HepG2 (cell line): ENCODE results near the gene CPSF7. TPM values are rescaled to one million over a fixed set of nuclear protein-coding genes. Genes with fewer than 3 reads are reported as not detected.

ENCODE experiments used
- ATAC-seq: fragments of 200-7000 bp; cut with Tn5 transposase; 3 replicates; pipeline ENCODE4 v1.9.1; 2020; ENCODE audit warnings: mild to moderate bottlenecking, moderate library complexity
- BruUV-seq: library from RNA; stranded (reverse); fragments of 400-500 nt; replicated peaks from 2 replicates; lab custom pipeline; 2021; lab: Mats Ljungman, UMichigan
- CTCF ChIA-PET: fragments of 300-600 bp; formaldehyde crosslinking; extraction: SDS; loops from one replicate; lab custom pipeline; 2021; ENCODE audit warnings: low total read pairs, inconsistent platforms, low intra/inter-chr PET ratio; lab: Yijun Ruan, JAX
- POLR2A ChIA-PET: fragments of 350-600 bp; sonication (Branson Sonifier 250); formaldehyde crosslinking; loops from one replicate; lab custom pipeline; 2020; ENCODE audit warnings: antibody characterized with exemption, inconsistent platforms; lab: Yijun Ruan, JAX
- DNase-seq: peaks from one replicate; pipeline ENCODE4 v3.0.0-alpha.2; 2015; ENCODE audit warnings: low spot score
- FAIRE-seq: peaks from 3 replicates; lab custom pipeline; 2011; peaks lifted over from hg19 to GRCh38; lab: Jason Lieb, UNC
- H2AFZ ChIP-seq: one replicate; pipeline ENCODE4 v1.6.1; 2011; ENCODE audit warnings: low read length, inconsistent platforms
- H3K27ac ChIP-seq: fragments of 300-600 bp; 3 replicates; pipeline ENCODE4 v1.8.0; 2011; ENCODE audit warnings: mixed run types, mild to moderate bottlenecking, mixed read lengths, low read length, inconsistent platforms; ENCODE audit not compliant: insufficient read depth; ENCODE audit errors: extremely low read length
- H3K27me3 ChIP-seq, 2 experiments: fragments of 200-600 bp in 1 of 2; 2 replicates in 1 of 2; 3 replicates in 1 of 2; pipeline versions ENCODE4 v1.6.0 to v1.8.0; 2011; ENCODE audit warnings: low read length in 2 of 2, mild to moderate bottlenecking in 2 of 2, moderate library complexity in 2 of 2, inconsistent platforms in 1 of 2; ENCODE audit not compliant: insufficient read depth in 2 of 2, control insufficient read depth in 1 of 2
- H3K36me3 ChIP-seq, 2 experiments: fragments of 200-600 bp in 1 of 2; replicated peaks in 1 of 2; 2 replicates in 1 of 2; 3 replicates in 1 of 2; pipeline versions ENCODE4 v1.5.1 to v1.8.0; 2011; ENCODE audit warnings: low read length in 2 of 2, inconsistent platforms in 1 of 2; ENCODE audit not compliant: insufficient read depth in 2 of 2, control insufficient read depth in 1 of 2
- H3K4me1 ChIP-seq: 2 replicates; pipeline ENCODE4 v1.5.1; 2012; ENCODE audit warnings: low read length, inconsistent platforms; ENCODE audit not compliant: insufficient read depth
- H3K4me2 ChIP-seq: 2 replicates; pipeline ENCODE4 v1.6.0; 2011; ENCODE audit warnings: low read depth, low read length, inconsistent platforms
- H3K4me3 ChIP-seq, 3 experiments: fragments of 200-600 bp in 1 of 3; sonication (generic), shearing (Covaris generic) in 1 of 3; replicated peaks in 1 of 3; 2 replicates each; pipeline ENCODE4 v1.5.1; 2011 to 2016; ENCODE audit warnings: low read length in 3 of 3, inconsistent platforms in 2 of 3, low read depth in 2 of 3, mild to moderate bottlenecking in 2 of 3, control low read depth in 1 of 3, mixed read lengths in 1 of 3; ENCODE audit not compliant: insufficient read depth in 1 of 3
- H3K79me2 ChIP-seq: one replicate; pipeline ENCODE4 v1.6.1; 2011; ENCODE audit warnings: low read length, inconsistent platforms; ENCODE audit not compliant: insufficient read depth
- H3K9ac ChIP-seq: 2 replicates; pipeline ENCODE4 v1.6.0; 2011; ENCODE audit warnings: mild to moderate bottlenecking, low read depth, low read length, inconsistent platforms; ENCODE audit not compliant: insufficient read depth
- H3K9me3 ChIP-seq: 2 replicates; pipeline ENCODE4 v1.5.1; 2012; ENCODE audit warnings: mild to moderate bottlenecking, low read length
- H4K20me1 ChIP-seq: 2 replicates; pipeline ENCODE4 v1.6.0; 2011; ENCODE audit warnings: inconsistent platforms, mild to moderate bottlenecking, low read length, moderate library complexity; ENCODE audit not compliant: insufficient read depth
- FOXO4 ChIP-seq: sonication (generic); formaldehyde crosslinking; conservative IDR thresholded peaks from 2 replicates; pipeline ENCODE4 v1.8.1; 2023; ENCODE audit warnings: missing genetic modification reagents
- MAFK ChIP-seq, 2 experiments: IDR thresholded peaks in 1 of 2; conservative IDR thresholded peaks in 1 of 2; 2 replicates each; pipeline ENCODE4 v1.6.1; 2011; ENCODE audit warnings: improper control_type of control experiment in 2 of 2, low read length in 2 of 2
- MEF2D ChIP-seq: sonication (generic); formaldehyde crosslinking; IDR thresholded peaks from 2 replicates; pipeline ENCODE4 v1.5.1; 2020; ENCODE audit warnings: mild to moderate bottlenecking, missing genetic modification reagents
- MIER3 ChIP-seq: IDR thresholded peaks from 2 replicates; pipeline ENCODE4 v1.6.1; 2016; ENCODE audit warnings: missing compliant biosample characterization, borderline replicate concordance
- NRL ChIP-seq: sonication (generic); formaldehyde crosslinking; IDR thresholded peaks from 2 replicates; pipeline ENCODE4 v1.5.0; 2020; ENCODE audit warnings: missing genetic modification reagents, mild to moderate bottlenecking, moderate library complexity, borderline replicate concordance
- SMC3 ChIP-seq: IDR thresholded peaks from 2 replicates; pipeline ENCODE4 v1.6.1; 2011; ENCODE audit warnings: low read length, improper control_type of control experiment
- STAG1 ChIP-seq: sonication (generic); formaldehyde crosslinking; IDR thresholded peaks from 2 replicates; pipeline ENCODE4 v1.4.0; 2020; ENCODE audit warnings: missing genetic modification reagents
- TFAP4 ChIP-seq: sonication (generic); IDR thresholded peaks from 2 replicates; pipeline ENCODE4 v1.6.1; 2016; ENCODE audit warnings: low read depth, borderline replicate concordance
- ZBTB33 ChIP-seq: sonication (generic); formaldehyde crosslinking; IDR thresholded peaks from 2 replicates; pipeline ENCODE4 v1.4.0; 2020; ENCODE audit warnings: missing genetic modification reagents
- ZNF207 ChIP-seq: fragments of 450-650 bp; IDR thresholded peaks from 2 replicates; pipeline ENCODE4 v1.6.1; 2016; ENCODE audit warnings: antibody characterized with exemption, borderline replicate concordance
- ZNF280B ChIP-seq: sonication (generic); formaldehyde crosslinking; IDR thresholded peaks from 2 replicates; pipeline ENCODE4 v1.5.0; 2020; ENCODE audit warnings: missing genetic modification reagents, mild to moderate bottlenecking, borderline replicate concordance
- ZNF331 ChIP-seq: sonication (generic); formaldehyde crosslinking; IDR thresholded peaks from 2 replicates; pipeline ENCODE4 v1.4.0; 2020; ENCODE audit warnings: missing genetic modification reagents
- ZNF350 ChIP-seq: sonication (generic); formaldehyde crosslinking; IDR thresholded peaks from 2 replicates; pipeline ENCODE4 v1.4.0; 2020; ENCODE audit warnings: mild to moderate bottlenecking, low read depth, missing genetic modification reagents, borderline replicate concordance
- ZNF691 ChIP-seq: sonication (generic); formaldehyde crosslinking; IDR thresholded peaks from 2 replicates; pipeline ENCODE4 v1.4.0; 2020; ENCODE audit warnings: missing genetic modification reagents, low read depth, mild to moderate bottlenecking, borderline replicate concordance
- ZNF773 ChIP-seq: sonication (generic); formaldehyde crosslinking; IDR thresholded peaks from 2 replicates; pipeline ENCODE4 v1.4.0; 2020; ENCODE audit warnings: missing genetic modification reagents, borderline replicate concordance
- WGBS: methylation state at CpG from one replicate; pipeline ENCODE4 v1.1.6; 2017; ENCODE audit warnings: low lambda C conversion rate; 5-methylcytosine and 5-hydroxymethylcytosine counted together
- in situ Hi-C: cut with HindIII; loops from 2 replicates; pipeline ENCODE4 v1.10.0; 2017; ENCODE audit warnings: low pct_unique_long_range_greater_than_20kb; ENCODE audit not compliant: extremely low pct_ligation_motif_present
- intact Hi-C: fragments of 100-400 bp; cut with micrococcal nuclease; formaldehyde crosslinking; loops from one replicate; pipeline ENCODE4 v1.10.0; 2022; ENCODE audit not compliant: unreplicated experiment
- polyA plus RNA-seq, 8 experiments: library from polyadenylated mRNA; depleted of rRNA in 3 of 8; stranded (reverse) in 7 of 8; unstranded in 1 of 8; fragments of >200 nt; fragmentation: Illumina TruSeq in 4 of 8; extraction: Trizol in 4 of 8; gene quantifications; 2 replicates each; pipeline versions ENCODE4 v1.2.1 to v1.2.3, GENCODE V29; 2011 to 2016; ENCODE audit warnings: low read depth in 4 of 8, missing spikeins in 1 of 8, mixed read lengths in 1 of 8; ENCODE audit not compliant: insufficient read depth in 1 of 8
- total RNA-seq, 5 experiments: library from RNA; depleted of rRNA; stranded (reverse); fragments of >200 nt; fragmentation: Illumina TruSeq; extraction: Trizol; gene quantifications; 2 replicates each; pipeline ENCODE4 v1.2.3, GENCODE V29; 2016; ENCODE audit warnings: low read depth in 1 of 5

The CPSF7 gene
- total and polyA plus RNA-seq, 2 of the 13 experiments (the other 11 are each of a cell fraction or from before 2014, with no cell fraction given), result 34.1 to 36.8 TPM

GRCh38 chr11:61446211-61446651 is 16.5 kb upstream of the CPSF7 start:
- BruUV-seq, result no TSS peak
- DNase-seq, result peak; percentile 78
- peak; percentile 97 for ATAC-seq
- Histone ChIP-seq H3K79me2 (peaks cover 8% of the 10 kb centered on the region), H3K4me1 (peaks cover 9% of the 10 kb centered on the region; the same call in 1 of the 2 replicates), H2AFZ (no peak overlapping the region), H3K4me2 (no peak overlapping the region), H3K9ac (no peak overlapping the region), H4K20me1 (0 out of 2 replicates have a peak, but pooled peaks cover 7% of the 10 kb centered on the region), H3K27ac (no peak overlapping the region), H3K36me3 (peaks cover 17 to 47% of the 10 kb centered on the region in 2 experiments), H3K4me3 (no peak overlapping the region), H3K9me3 (no peaks in the 10 kb centered on the region), H3K27me3 (no peaks in the 10 kb centered on the region)
- POLR2A ChIA-PET, result interaction anchor here (0.8 to 1.9 kb wide), 4 partner anchors 11 to 131 kb away, joined by 3 to 17 read pairs (median 4); partner anchors contain the start of genes CPSF7 and SDHAF2
- in situ Hi-C loops, result no loop called here
- 18% methylated on average over 7 of the region's 7 CpGs for WGBS
- peak; percentile 90 for FAIRE-seq
- intact Hi-C loops, result loop anchor here (1.0 to 2.0 kb wide), 2 partner anchors 17 to 192 kb away; partner anchors contain the start of gene CPSF7
- CTCF ChIA-PET, result interaction anchor here (1.1 to 2.2 kb wide), 5 partner anchors 71 to 192 kb away, joined by 3 to 14 read pairs (median 6); no protein-coding TSS in a partner anchor
- TF ChIP-seq ZNF350 (peak; percentile 30; the same call in 1 of the 2 replicates), STAG1 (CRISPR knock-in tag) (peak; percentile 78), ZNF280B (CRISPR knock-in tag) (0 out of 2 replicates have a peak, but pooled peaks have one; percentile 47), NRL (CRISPR knock-in tag) (0 out of 2 replicates have a peak, but pooled peaks have one; percentile 45), SMC3 (peak; percentile 73), FOXO4 (CRISPR knock-in tag) (no peak), ZBTB33 (CRISPR knock-in tag) (peak; percentile 48; the same call in 1 of the 2 replicates), MEF2D (CRISPR knock-in tag) (0 out of 2 replicates have a peak, but pooled peaks have one; percentile 19), ZNF773 (CRISPR knock-in tag) (no peak), TFAP4 (peak; percentile 75; the same call in 1 of the 2 replicates), MAFK (conservative IDR thresholded peaks at IDR 0.05 in 1 of 2, IDR thresholded peaks at IDR 0.05 in 1 of 2; ENCODE audit: low read length in 2 of 2) (peak; percentile 91 to 97), ZNF331 (CRISPR knock-in tag) (0 out of 2 replicates have a peak, but pooled peaks have one; percentile 32), ZNF691 (CRISPR knock-in tag) (peak; percentile 32; the same call in 1 of the 2 replicates), ZNF207 (no peak), MIER3 (CRISPR knock-in tag) (0 out of 2 replicates have a peak, but pooled peaks have one; percentile 14)
